Limb (tissue), 2 donors: ENCODE results near the gene NCKAP5L.
"Not testable (repeated sequence)": the region's sequence is repeated elsewhere in the genome, so short reads cannot be mapped to it uniquely, and the experiment has no call there.

Experiments used
- DNase-seq, 2 donors: peaks; one replicate each; pipeline ENCODE4 v3.0.0-alpha.2; 2016; ENCODE audit errors: extremely low spot score in 2 of 2

NCKAP5L gene

GRCh38 chr12:49866859-49867569 lies 38.8 kb upstream of the NCKAP5L start:
- peak; percentile 50 to 85 for DNase-seq

GRCh38 chr12:49865782-49866135 lies 37.5 kb upstream of the NCKAP5L start:
- DNase-seq, result no peak

- no peak for DNase-seq
These were observed 37.0 kb upstream of the NCKAP5L start for GRCh38 chr12:49865109-49865781.

- DNase-seq, result no peak
These were observed 36.5 kb upstream of the NCKAP5L start for GRCh38 chr12:49864798-49865090.

- DNase-seq, result peak; percentile 41 to 55
These were observed 36.0 kb upstream of the NCKAP5L start for GRCh38 chr12:49863946-49864797.

GRCh38 chr12:49860921-49861320 lies 32.7 kb upstream of the NCKAP5L start:
- not testable (repeated sequence) for DNase-seq

- DNase-seq, result not testable (repeated sequence)
These were observed 27.7 kb upstream of the NCKAP5L start for GRCh38 chr12:49855890-49856289.

- DNase-seq, result no peak
These were observed 26.8 kb upstream of the NCKAP5L start for GRCh38 chr12:49854976-49855375.

- no peak for DNase-seq
These were observed 25.5 kb upstream of the NCKAP5L start for GRCh38 chr12:49853671-49854070.

- DNase-seq, result no peak
These were observed 18.9 kb upstream of the NCKAP5L start for GRCh38 chr12:49847161-49847560.

- DNase-seq, result no peak
These were observed 17.8 kb upstream of the NCKAP5L start for GRCh38 chr12:49846032-49846431.

GRCh38 chr12:49843876-49844437 lies 15.7 kb upstream of the NCKAP5L start:
- DNase-seq, result no peak

- DNase-seq, result no peak
These were observed 15.2 kb upstream of the NCKAP5L start for GRCh38 chr12:49843411-49843810.

GRCh38 chr12:49842519-49843352 lies 14.5 kb upstream of the NCKAP5L start, which contains the start of gene BCDIN3D:
BCDIN3D (minus strand) TSS chr12:49843106; CDS start chr12:49843087, 19 bp downstream.
- DNase-seq, result peak; percentile 91 to 94

- DNase-seq, result peak in 1 of 2 donors; percentile 38
These were observed 10.9 kb upstream of the NCKAP5L start for GRCh38 chr12:49838973-49839633.

- no peak for DNase-seq
These were observed 4.7 kb upstream of the NCKAP5L start for GRCh38 chr12:49832836-49833421.

- no peak for DNase-seq
These were observed 3.5 kb upstream of the NCKAP5L start for GRCh38 chr12:49831717-49832116.

- peak; percentile 67 to 88 for DNase-seq
These were observed 663 bp downstream of the NCKAP5L start for GRCh38 chr12:49827401-49828099.

GRCh38 chr12:49827051-49827400 lies 1.2 kb downstream of the NCKAP5L start:
- DNase-seq, result no peak
